HepG2 (cell line): ENCODE data around the gene LLGL2. TPM values are rescaled to one million over a fixed set of nuclear protein-coding genes. Genes with fewer than 3 reads are reported as not detected.

Experiments
- ATAC-seq: fragments of 200-7000 bp; cut with Tn5 transposase; 3 replicates; pipeline ENCODE4 v1.9.1; 2020; ENCODE audit warnings: mild to moderate bottlenecking, moderate library complexity
- BruUV-seq: library from RNA; stranded (reverse); fragments of 400-500 nt; replicated peaks from 2 replicates; lab custom pipeline; 2021; lab: Mats Ljungman, UMichigan
- CTCF ChIA-PET: fragments of 300-600 bp; formaldehyde crosslinking; extraction: SDS; loops from one replicate; lab custom pipeline; 2021; ENCODE audit warnings: low total read pairs, inconsistent platforms, low intra/inter-chr PET ratio; lab: Yijun Ruan, JAX
- POLR2A ChIA-PET: fragments of 350-600 bp; sonication (Branson Sonifier 250); formaldehyde crosslinking; loops from one replicate; lab custom pipeline; 2020; ENCODE audit warnings: antibody characterized with exemption, inconsistent platforms; lab: Yijun Ruan, JAX
- DNase-seq: peaks from one replicate; pipeline ENCODE4 v3.0.0-alpha.2; 2015; ENCODE audit warnings: low spot score
- FAIRE-seq: peaks from 3 replicates; lab custom pipeline; 2011; peaks lifted over from hg19 to GRCh38; lab: Jason Lieb, UNC
- H2AFZ ChIP-seq: one replicate; pipeline ENCODE4 v1.6.1; 2011; ENCODE audit warnings: low read length, inconsistent platforms
- H3K27ac ChIP-seq: fragments of 300-600 bp; 3 replicates; pipeline ENCODE4 v1.8.0; 2011; ENCODE audit warnings: mixed run types, mild to moderate bottlenecking, mixed read lengths, low read length, inconsistent platforms; ENCODE audit not compliant: insufficient read depth; ENCODE audit errors: extremely low read length
- H3K27me3 ChIP-seq, 2 experiments: fragments of 200-600 bp in 1 of 2; 2 replicates in 1 of 2; 3 replicates in 1 of 2; pipeline versions ENCODE4 v1.6.0 to v1.8.0; 2011; ENCODE audit warnings: low read length in 2 of 2, mild to moderate bottlenecking in 2 of 2, moderate library complexity in 2 of 2, inconsistent platforms in 1 of 2; ENCODE audit not compliant: insufficient read depth in 2 of 2, control insufficient read depth in 1 of 2
- H3K36me3 ChIP-seq, 2 experiments: fragments of 200-600 bp in 1 of 2; replicated peaks in 1 of 2; 2 replicates in 1 of 2; 3 replicates in 1 of 2; pipeline versions ENCODE4 v1.5.1 to v1.8.0; 2011; ENCODE audit warnings: low read length in 2 of 2, inconsistent platforms in 1 of 2; ENCODE audit not compliant: insufficient read depth in 2 of 2, control insufficient read depth in 1 of 2
- H3K4me1 ChIP-seq: 2 replicates; pipeline ENCODE4 v1.5.1; 2012; ENCODE audit warnings: low read length, inconsistent platforms; ENCODE audit not compliant: insufficient read depth
- H3K4me2 ChIP-seq: 2 replicates; pipeline ENCODE4 v1.6.0; 2011; ENCODE audit warnings: low read depth, low read length, inconsistent platforms
- H3K4me3 ChIP-seq, 3 experiments: fragments of 200-600 bp in 1 of 3; sonication (generic), shearing (Covaris generic) in 1 of 3; replicated peaks in 1 of 3; 2 replicates each; pipeline ENCODE4 v1.5.1; 2011 to 2016; ENCODE audit warnings: low read length in 3 of 3, inconsistent platforms in 2 of 3, low read depth in 2 of 3, mild to moderate bottlenecking in 2 of 3, control low read depth in 1 of 3, mixed read lengths in 1 of 3; ENCODE audit not compliant: insufficient read depth in 1 of 3
- H3K79me2 ChIP-seq: one replicate; pipeline ENCODE4 v1.6.1; 2011; ENCODE audit warnings: low read length, inconsistent platforms; ENCODE audit not compliant: insufficient read depth
- H3K9ac ChIP-seq: 2 replicates; pipeline ENCODE4 v1.6.0; 2011; ENCODE audit warnings: mild to moderate bottlenecking, low read depth, low read length, inconsistent platforms; ENCODE audit not compliant: insufficient read depth
- H3K9me3 ChIP-seq: 2 replicates; pipeline ENCODE4 v1.5.1; 2012; ENCODE audit warnings: mild to moderate bottlenecking, low read length
- H4K20me1 ChIP-seq: 2 replicates; pipeline ENCODE4 v1.6.0; 2011; ENCODE audit warnings: inconsistent platforms, mild to moderate bottlenecking, low read length, moderate library complexity; ENCODE audit not compliant: insufficient read depth
- KDM5A ChIP-seq: fragments of 200-600 bp; sonication (generic); IDR thresholded peaks from 2 replicates; pipeline ENCODE4 v1.7.0; 2018; ENCODE audit warnings: antibody characterized with exemption, mild to moderate bottlenecking, low read length, borderline replicate concordance
- YEATS2 ChIP-seq: sonication (generic); formaldehyde crosslinking; IDR thresholded peaks from 2 replicates; pipeline ENCODE4 v1.4.0; 2020; ENCODE audit warnings: missing genetic modification reagents, borderline replicate concordance
- ZKSCAN1 ChIP-seq: fragments of 150-350 bp; IDR thresholded peaks from 2 replicates; pipeline ENCODE4 v1.6.1; 2014; ENCODE audit warnings: low read length
- ZNF24 ChIP-seq: fragments of 450-650 bp; IDR thresholded peaks from 2 replicates; pipeline ENCODE4 v1.6.1; 2017; ENCODE audit warnings: antibody characterized with exemption, mild to moderate bottlenecking
- ZNF329 ChIP-seq: sonication (generic); formaldehyde crosslinking; IDR thresholded peaks from 2 replicates; pipeline ENCODE4 v1.9.0; 2021; ENCODE audit warnings: low read depth, mild to moderate bottlenecking, missing genetic modification reagents
- ZNF598 ChIP-seq: sonication (generic); formaldehyde crosslinking; IDR thresholded peaks from 2 replicates; pipeline ENCODE4 v1.5.1; 2020; ENCODE audit warnings: mild to moderate bottlenecking, missing genetic modification reagents, borderline replicate concordance
- ZNF768 ChIP-seq: sonication (generic); formaldehyde crosslinking; IDR thresholded peaks from 2 replicates; pipeline ENCODE4 v1.4.0; 2020; ENCODE audit warnings: missing genetic modification reagents
- WGBS: methylation state at CpG from one replicate; pipeline ENCODE4 v1.1.6; 2017; ENCODE audit warnings: low lambda C conversion rate; 5-methylcytosine and 5-hydroxymethylcytosine counted together
- in situ Hi-C: cut with HindIII; loops from 2 replicates; pipeline ENCODE4 v1.10.0; 2017; ENCODE audit warnings: low pct_unique_long_range_greater_than_20kb; ENCODE audit not compliant: extremely low pct_ligation_motif_present
- intact Hi-C: fragments of 100-400 bp; cut with micrococcal nuclease; formaldehyde crosslinking; loops from one replicate; pipeline ENCODE4 v1.10.0; 2022; ENCODE audit not compliant: unreplicated experiment
- polyA plus RNA-seq, 8 experiments: library from polyadenylated mRNA; depleted of rRNA in 3 of 8; stranded (reverse) in 7 of 8; unstranded in 1 of 8; fragments of >200 nt; fragmentation: Illumina TruSeq in 4 of 8; extraction: Trizol in 4 of 8; gene quantifications; 2 replicates each; pipeline versions ENCODE4 v1.2.1 to v1.2.3, GENCODE V29; 2011 to 2016; ENCODE audit warnings: low read depth in 4 of 8, missing spikeins in 1 of 8, mixed read lengths in 1 of 8; ENCODE audit not compliant: insufficient read depth in 1 of 8
- total RNA-seq, 5 experiments: library from RNA; depleted of rRNA; stranded (reverse); fragments of >200 nt; fragmentation: Illumina TruSeq; extraction: Trizol; gene quantifications; 2 replicates each; pipeline ENCODE4 v1.2.3, GENCODE V29; 2016; ENCODE audit warnings: low read depth in 1 of 5

The LLGL2 gene
- total and polyA plus RNA-seq, 2 of the 13 experiments (the other 11 are each of a cell fraction or from before 2014, with no cell fraction given), result 83.0 to 86.7 TPM

GRCh38 chr17:75604034-75604695 is 78.7 kb downstream of the LLGL2 start:
- intact Hi-C loops, result no loop called here
- CTCF ChIA-PET, result no interaction called here
- H3K4me2 ChIP-seq, result no peak overlapping the region

DNA sequence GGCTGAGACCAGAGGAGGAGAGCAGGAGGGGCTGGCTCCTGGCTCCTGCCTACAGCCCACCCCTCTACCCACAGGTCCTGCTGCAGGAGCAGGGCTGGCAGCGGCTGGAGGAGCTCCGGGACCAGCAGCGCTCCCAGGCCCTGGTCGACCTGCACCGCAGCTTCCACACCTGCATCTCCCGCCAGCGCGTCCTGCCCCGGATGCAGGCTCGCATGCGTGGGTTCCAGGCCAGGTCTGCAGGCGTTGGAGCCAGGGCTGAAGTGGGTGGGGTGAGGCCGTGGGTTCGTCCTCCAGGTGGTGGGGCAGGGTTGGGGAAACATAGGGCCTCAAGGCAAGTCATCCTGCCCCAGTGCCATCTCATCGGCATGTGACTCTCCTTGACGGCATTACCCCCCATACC is 80.3 kb downstream of the LLGL2 start:
- Histone ChIP-seq H3K27me3 (peaks cover 2 to 11% of the 10 kb centered on the region in 2 experiments; a peak in 2 of 5 replicates), H3K79me2 (no peaks in the 10 kb centered on the region), H3K27ac (no peak overlapping the region), H3K4me1 (peaks cover 32% of the 10 kb centered on the region), H3K9ac (no peak overlapping the region), H3K9me3 (no peaks in the 10 kb centered on the region), H3K36me3 (no peaks in the 10 kb centered on the region), H3K4me3 (no peak overlapping the region), H4K20me1 (no peaks in the 10 kb centered on the region), H2AFZ (no peak overlapping the region), H3K4me2 (no peak overlapping the region)
- ChIA-PET POLR2A (interaction anchor here (0.6 kb wide), 1 partner anchor 246 kb away, joined by 3 read pairs; no protein-coding TSS in a partner anchor), CTCF (no interaction called here)
- BruUV-seq, result no TSS peak
- no peak for ATAC-seq
- in situ Hi-C loops (no loop called here), intact Hi-C loops (no loop called here)
- no peak for TF ChIP-seq YEATS2 (CRISPR knock-in tag)
- peak; percentile 21; the same call in 1 of the 2 replicates for TF ChIP-seq ZNF768 (CRISPR knock-in tag)
- no peak for TF ChIP-seq KDM5A
- FAIRE-seq, result no peak
- 49% methylated on average over 4 of the region's 16 CpGs for WGBS
- DNase-seq, result no peak

More at GRCh38 chr17:75604034-75604695, 78.7 kb downstream of the LLGL2 start:
- POLR2A ChIA-PET, result interaction anchor here (0.8 to 1.3 kb wide), 4 partner anchors 12 to 176 kb away, joined by 3 to 4 read pairs (median 4); partner anchors contain the start of gene TSEN54
- H3K4me1 ChIP-seq, result peaks cover 16% of the 10 kb centered on the region
- 27% methylated on average over 9 of the region's 12 CpGs for WGBS
- FAIRE-seq (no peak), DNase-seq (no peak), ATAC-seq (no peak; the same call in 2 of the 3 replicates)
- no peak for TF ChIP-seq ZNF329 (CRISPR knock-in tag)
- TF ChIP-seq ZNF598 (CRISPR knock-in tag), result no peak
- TF ChIP-seq ZNF24, result no peak
- no peak for TF ChIP-seq ZKSCAN1
- H3K36me3 ChIP-seq, result no peaks in the 10 kb centered on the region
- H2AFZ ChIP-seq, result no peak overlapping the region
- no peak overlapping the region for H3K9ac ChIP-seq
- H4K20me1 ChIP-seq, result no peaks in the 10 kb centered on the region
- H3K4me3 ChIP-seq, result no peak overlapping the region
- no peaks in the 10 kb centered on the region for H3K79me2 ChIP-seq
- peaks cover 2 to 11% of the 10 kb centered on the region in 2 experiments; a peak in 2 of 5 replicates for H3K27me3 ChIP-seq
- H3K9me3 ChIP-seq, result no peaks in the 10 kb centered on the region
- H3K27ac ChIP-seq, result no peak overlapping the region
- BruUV-seq, result no TSS peak
- in situ Hi-C loops, result no loop called here
